Right lobe of liver (tissue), 4 donors: ENCODE results near the gene SLC6A18.

Experiments
- CTCF ChIP-seq, 4 donors: fragments of 200-600 bp in 3 of 4; fragments of 450-650 bp in 1 of 4; IDR thresholded peaks; one replicate each; pipeline versions ENCODE4 v1.5.1 to v1.8.0; 2016 to 2022; ENCODE audit warnings: antibody characterized with exemption in 4 of 4, mild to moderate bottlenecking in 2 of 4
- POLR2A ChIP-seq: fragments of 450-650 bp; IDR thresholded peaks from one replicate; pipeline ENCODE4 v1.6.1; 2017; ENCODE audit warnings: antibody characterized with exemption, mild to moderate bottlenecking
- donor health status: DM: no; HTN: no; CAD: no.
- donor health status: DM: no; HTN: no; CAD: no.
- donor health status: DM: no; HTN: yes; CAD: no.

- TF ChIP-seq CTCF (IDR thresholded peaks at IDR 0.05): no peak
- no peak for TF ChIP-seq POLR2A
Measured at GRCh38 chr5:1262381-1262780, 37.2 kb downstream of the SLC6A18 start.
